Mucosa of rectum (tissue), 2 donors: Measurements from ENCODE around the gene CNOT4.
A peak's percentile ranks its signal among the peaks of the same experiment; 100 is the strongest.

Source experiments
- H3K27ac ChIP-seq, 2 donors: one replicate each; pipeline ENCODE4 v1.7.0; 2013; ENCODE audit warnings: inconsistent platforms in 2 of 2, low read depth in 2 of 2, low read length in 2 of 2
- H3K27me3 ChIP-seq, 2 donors: one replicate each; pipeline ENCODE4 v1.7.0; 2013; ENCODE audit warnings: low read length in 2 of 2; ENCODE audit not compliant: control insufficient read depth in 2 of 2, insufficient read depth in 2 of 2
- H3K36me3 ChIP-seq, 2 donors: one replicate each; pipeline ENCODE4 v1.7.0; 2013; ENCODE audit warnings: low read length in 2 of 2; ENCODE audit not compliant: control insufficient read depth in 2 of 2, insufficient read depth in 2 of 2
- H3K4me1 ChIP-seq, 2 donors: one replicate each; pipeline ENCODE4 v1.7.0; 2013; ENCODE audit warnings: low read length in 2 of 2, mild to moderate bottlenecking in 1 of 2; ENCODE audit not compliant: control insufficient read depth in 2 of 2, insufficient read depth in 2 of 2
- H3K4me3 ChIP-seq, 2 donors: one replicate each; pipeline ENCODE4 v1.7.0; 2013; ENCODE audit warnings: low read length in 2 of 2
- H3K9ac ChIP-seq, 2 donors: one replicate each; pipeline ENCODE4 v1.7.0; 2013; ENCODE audit warnings: low read length in 2 of 2, low read depth in 1 of 2, mild to moderate bottlenecking in 1 of 2
- H3K9me3 ChIP-seq, 2 donors: one replicate each; pipeline ENCODE4 v1.7.0; 2013; ENCODE audit warnings: low read length in 2 of 2; ENCODE audit not compliant: control insufficient read depth in 2 of 2
- donor health status: healthy.
- donor health status: Normal muscosa, but diverticular disease.

Gene CNOT4, protein sequence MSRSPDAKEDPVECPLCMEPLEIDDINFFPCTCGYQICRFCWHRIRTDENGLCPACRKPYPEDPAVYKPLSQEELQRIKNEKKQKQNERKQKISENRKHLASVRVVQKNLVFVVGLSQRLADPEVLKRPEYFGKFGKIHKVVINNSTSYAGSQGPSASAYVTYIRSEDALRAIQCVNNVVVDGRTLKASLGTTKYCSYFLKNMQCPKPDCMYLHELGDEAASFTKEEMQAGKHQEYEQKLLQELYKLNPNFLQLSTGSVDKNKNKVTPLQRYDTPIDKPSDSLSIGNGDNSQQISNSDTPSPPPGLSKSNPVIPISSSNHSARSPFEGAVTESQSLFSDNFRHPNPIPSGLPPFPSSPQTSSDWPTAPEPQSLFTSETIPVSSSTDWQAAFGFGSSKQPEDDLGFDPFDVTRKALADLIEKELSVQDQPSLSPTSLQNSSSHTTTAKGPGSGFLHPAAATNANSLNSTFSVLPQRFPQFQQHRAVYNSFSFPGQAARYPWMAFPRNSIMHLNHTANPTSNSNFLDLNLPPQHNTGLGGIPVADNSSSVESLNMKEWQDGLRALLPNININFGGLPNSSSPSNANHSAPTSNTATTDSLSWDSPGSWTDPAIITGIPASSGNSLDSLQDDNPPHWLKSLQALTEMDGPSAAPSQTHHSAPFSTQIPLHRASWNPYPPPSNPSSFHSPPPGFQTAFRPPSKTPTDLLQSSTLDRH

DNA sequence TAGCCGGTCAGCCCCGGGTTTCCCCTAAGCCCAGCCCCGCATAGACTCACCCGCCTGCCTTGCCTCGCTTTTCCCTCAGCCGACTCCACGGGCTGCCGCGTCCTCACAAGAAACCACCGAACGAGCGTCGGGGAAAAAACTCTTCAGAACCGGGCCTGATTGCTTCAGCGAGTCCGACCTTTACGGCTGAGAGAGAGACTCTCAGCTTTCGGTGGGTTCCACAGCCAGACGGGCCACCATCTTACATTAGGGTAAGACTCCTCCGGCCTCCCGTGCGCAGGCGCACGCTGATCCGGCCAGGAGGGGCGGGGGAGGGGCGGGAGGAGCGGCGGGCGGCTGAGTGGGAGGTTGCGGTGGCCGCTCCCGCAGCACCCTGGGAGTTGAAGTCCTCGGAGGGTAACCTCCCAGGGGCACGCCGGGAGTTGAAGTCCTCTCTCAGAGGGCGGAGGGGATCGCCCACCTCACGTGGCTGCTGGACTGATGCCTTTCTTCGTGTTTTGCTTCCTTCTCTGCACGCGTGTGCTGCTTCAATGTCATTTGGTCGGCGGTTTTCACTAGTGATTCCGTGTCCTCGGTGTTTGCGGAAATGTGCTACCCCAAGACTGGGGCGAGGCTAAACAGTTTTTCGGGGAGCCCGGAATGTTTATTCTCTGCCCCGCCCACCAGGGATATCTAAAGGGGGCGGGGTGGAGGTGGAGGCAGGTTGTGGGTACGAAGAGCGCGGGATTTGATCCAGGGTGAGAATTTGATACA, at the start of gene CNOT4:
TSS of gene CNOT4 (minus strand) at position 264 of the 753 bp plus-strand sequence. CDS start 71,771 bp downstream, outside the sequence.
- Histone ChIP-seq H3K4me1 (peaks cover 15 to 21% of the 10 kb centered on the region in 2 donors), H3K4me3 (peak within 1 kb of the TSS; percentile 95 to 98), H3K9ac (peak within 1 kb of the TSS; percentile 93), H3K27me3 (no peaks in the 10 kb centered on the region), H3K27ac (peak within 1 kb of the TSS; percentile 95), H3K9me3 (no peaks in the 10 kb centered on the region), H3K36me3 (no peaks in the 10 kb centered on the region)

DNA sequence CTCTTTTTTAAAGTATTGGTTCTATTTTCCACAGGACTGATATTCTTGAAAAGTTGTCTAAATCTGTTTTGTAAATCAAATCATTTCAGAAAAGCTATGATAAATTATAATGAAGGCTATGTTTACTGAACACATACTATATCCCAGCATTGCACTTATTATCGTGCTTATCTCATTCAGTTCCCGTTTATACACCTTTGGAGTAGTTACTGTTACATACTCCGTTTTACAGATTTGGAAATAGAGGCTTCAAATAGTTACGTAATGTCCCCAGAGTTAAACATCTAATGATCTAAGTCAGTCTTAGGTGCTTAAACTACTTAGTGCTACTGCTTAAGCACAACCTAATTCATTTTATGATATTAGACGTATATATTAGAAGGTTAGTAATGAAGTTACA, 49.0 kb upstream of the CNOT4 start:
- H3K9me3 ChIP-seq: no peaks in the 10 kb centered on the region

GRCh38 chr7:135558337-135558767, 48.5 kb upstream of the CNOT4 start:
- peak overlapping the region; percentile 87 to 88 for H3K27ac ChIP-seq
- peaks cover 5 to 6% of the 10 kb centered on the region in 2 donors for H3K4me1 ChIP-seq
- no peaks in the 10 kb centered on the region for H3K36me3 ChIP-seq
- H3K27me3 ChIP-seq: no peaks in the 10 kb centered on the region
- peak overlapping the region; percentile 95 to 96 for H3K4me3 ChIP-seq
- H3K9ac ChIP-seq: peak overlapping the region; percentile 86 to 91
- H3K9me3 ChIP-seq: no peaks in the 10 kb centered on the region

More for the DNA sequence above, 49.0 kb upstream of the CNOT4 start:
- Histone ChIP-seq H3K4me3 (peak overlapping the region; percentile 95 to 96), H3K27ac (peak overlapping the region in 1 of 2 donors; percentile 87), H3K36me3 (no peaks in the 10 kb centered on the region), H3K27me3 (no peaks in the 10 kb centered on the region), H3K4me1 (peaks cover 5 to 6% of the 10 kb centered on the region in 2 donors), H3K9ac (peak overlapping the region; percentile 86 to 91)

DNA sequence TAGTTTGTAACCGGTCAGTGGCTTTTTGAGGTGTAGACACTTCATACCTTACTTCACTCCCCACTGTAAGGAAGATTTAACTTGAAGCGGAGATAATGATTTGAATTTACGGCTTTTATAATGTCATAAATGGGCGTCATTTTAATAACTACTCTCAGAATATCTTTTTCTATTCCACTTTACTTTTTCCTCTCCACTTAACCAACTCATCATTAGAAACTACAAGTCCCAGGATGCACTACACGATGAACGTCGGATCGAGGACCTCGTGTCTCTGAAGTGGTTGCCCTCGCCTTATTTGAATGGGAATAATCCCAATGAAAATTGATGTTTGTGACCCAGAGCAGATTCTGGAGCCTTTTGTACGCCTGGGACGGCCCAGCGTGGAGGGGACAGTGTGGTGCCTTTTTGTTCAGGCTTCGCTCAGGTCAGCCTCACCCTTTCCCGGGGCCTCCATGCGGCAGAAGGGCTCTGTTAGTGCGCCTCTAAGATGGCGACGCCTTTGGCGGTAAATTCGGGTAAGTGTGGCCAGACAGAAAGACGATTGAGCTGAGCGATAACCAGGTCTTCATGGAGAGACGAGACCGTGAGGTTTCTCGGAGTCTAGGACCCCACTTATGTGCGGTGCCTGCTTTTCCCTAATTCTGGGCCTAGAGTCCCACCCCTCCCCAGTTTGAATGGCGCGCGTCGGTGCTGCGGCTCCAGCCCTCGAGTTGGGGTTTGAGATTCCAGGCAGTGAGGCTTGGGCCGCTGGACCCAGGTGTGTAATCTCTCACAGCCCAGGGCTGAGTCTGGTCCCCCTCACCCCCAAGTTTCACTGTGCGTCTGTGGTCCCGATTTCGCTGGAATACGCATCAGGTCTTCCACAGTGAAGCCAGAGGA, 47.8 kb upstream of the CNOT4 start, which contains the start of gene NUP205:
TSS of gene NUP205 (plus strand) at position 463 of the 882 bp plus-strand sequence. CDS start at position 491, 28 bp downstream.
- Histone ChIP-seq H3K36me3 (no peaks in the 10 kb centered on the region), H3K27me3 (no peaks in the 10 kb centered on the region), H3K9ac (peak within 1 kb of the TSS; percentile 86 to 91), H3K4me1 (peaks cover 5 to 6% of the 10 kb centered on the region in 2 donors), H3K9me3 (no peaks in the 10 kb centered on the region), H3K27ac (peak within 1 kb of the TSS; percentile 87 to 88), H3K4me3 (peak within 1 kb of the TSS; percentile 95 to 96)

DNA sequence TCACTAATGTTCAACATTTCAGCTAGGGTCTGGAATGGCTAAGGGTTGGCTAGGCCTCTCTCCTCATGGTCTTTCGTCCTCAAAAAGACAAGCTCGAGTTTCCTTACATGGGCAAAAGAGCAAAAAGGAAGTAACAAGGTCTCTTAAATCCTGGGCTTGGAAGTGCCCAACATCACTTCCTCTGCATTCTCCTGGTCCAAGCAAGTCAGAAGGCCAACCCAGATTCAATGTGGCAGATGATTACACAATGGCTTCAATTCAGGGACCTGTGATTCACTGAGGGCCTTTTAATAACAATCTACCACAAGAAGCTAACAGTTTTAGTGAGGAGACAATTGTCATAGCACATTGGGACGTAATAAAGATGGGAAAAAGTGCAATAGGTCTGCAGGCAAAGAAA, 43.4 kb upstream of the CNOT4 start:
- no peak overlapping the region for H3K27ac ChIP-seq

GRCh38 chr7:135552148-135552547, 42.2 kb upstream of the CNOT4 start:
- H3K9ac ChIP-seq: no peak overlapping the region
- H3K27ac ChIP-seq: no peak overlapping the region
- H3K9me3 ChIP-seq: no peaks in the 10 kb centered on the region
- no peaks in the 10 kb centered on the region for H3K27me3 ChIP-seq
- no peaks in the 10 kb centered on the region for H3K36me3 ChIP-seq
- H3K4me3 ChIP-seq: no peak overlapping the region
- H3K4me1 ChIP-seq: no peaks in the 10 kb centered on the region

More for the DNA sequence above, 43.4 kb upstream of the CNOT4 start:
- no peaks in the 10 kb centered on the region for H3K36me3 ChIP-seq
- no peaks in the 10 kb centered on the region for H3K4me1 ChIP-seq
- no peak overlapping the region for H3K9ac ChIP-seq
- H3K9me3 ChIP-seq: no peaks in the 10 kb centered on the region
- H3K4me3 ChIP-seq: no peak overlapping the region
- no peaks in the 10 kb centered on the region for H3K27me3 ChIP-seq

DNA sequence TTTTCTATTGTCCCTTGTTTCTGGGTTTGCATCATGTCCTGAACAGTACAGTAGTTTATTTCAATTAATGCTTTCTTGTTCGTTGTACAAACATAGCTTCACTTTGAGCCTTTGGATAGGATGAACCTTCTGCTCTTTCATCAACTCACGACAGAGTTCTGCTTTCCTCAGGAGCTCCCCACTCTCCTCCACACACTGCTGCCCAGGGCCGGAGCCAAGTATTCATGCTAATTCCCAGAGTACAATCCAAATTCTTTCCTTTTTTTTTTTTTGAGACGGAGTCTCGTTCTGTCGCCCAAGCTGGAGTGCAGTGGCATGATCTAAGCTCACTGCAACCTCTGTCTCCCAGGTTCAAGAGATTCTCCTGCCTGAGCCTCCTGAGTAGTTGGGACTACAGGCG, 40.3 kb upstream of the CNOT4 start:
- H3K9me3 ChIP-seq: no peaks in the 10 kb centered on the region

DNA sequence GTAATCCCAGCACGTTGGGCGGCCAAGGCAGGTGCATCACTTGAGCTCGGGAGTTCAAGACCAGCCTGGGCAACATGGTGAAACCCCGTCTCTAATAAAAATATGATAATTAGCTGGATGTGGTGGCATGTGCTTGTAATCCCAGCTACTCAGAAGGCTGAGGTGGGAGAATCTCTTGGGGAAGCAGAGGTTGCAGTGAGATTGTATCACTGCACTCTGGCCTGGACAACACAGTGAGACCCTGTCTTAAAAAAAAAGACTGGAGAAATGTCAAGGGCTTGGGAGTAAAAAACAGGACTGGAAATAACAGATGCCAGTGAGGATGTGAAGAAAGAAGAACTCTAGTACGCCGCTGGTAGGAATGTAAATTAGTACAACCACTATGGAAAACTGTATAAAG, 31.1 kb upstream of the CNOT4 start:
- H3K4me3 ChIP-seq: no peak overlapping the region
- H3K36me3 ChIP-seq: no peaks in the 10 kb centered on the region
- H3K9me3 ChIP-seq: no peaks in the 10 kb centered on the region
- H3K4me1 ChIP-seq: no peaks in the 10 kb centered on the region
- H3K9ac ChIP-seq: no peak overlapping the region
- no peaks in the 10 kb centered on the region for H3K27me3 ChIP-seq
- no peak overlapping the region for H3K27ac ChIP-seq

More for the DNA sequence above, 40.3 kb upstream of the CNOT4 start:
- no peaks in the 10 kb centered on the region for H3K4me1 ChIP-seq
- H3K27me3 ChIP-seq: no peaks in the 10 kb centered on the region
- H3K9ac ChIP-seq: no peak overlapping the region
- no peak overlapping the region for H3K4me3 ChIP-seq
- no peak overlapping the region for H3K27ac ChIP-seq
- H3K36me3 ChIP-seq: no peaks in the 10 kb centered on the region

- no peaks in the 10 kb centered on the region for H3K4me1 ChIP-seq
- H3K36me3 ChIP-seq: no peaks in the 10 kb centered on the region
- H3K9me3 ChIP-seq: no peaks in the 10 kb centered on the region
These were observed 29.7 kb upstream of the CNOT4 start for GRCh38 chr7:135539629-135540028.

More at GRCh38 chr7:135539629-135540028, 29.7 kb upstream of the CNOT4 start:
- H3K4me3 ChIP-seq: no peak overlapping the region
- no peak overlapping the region for H3K9ac ChIP-seq
- H3K27ac ChIP-seq: no peak overlapping the region
- no peaks in the 10 kb centered on the region for H3K27me3 ChIP-seq
